LNCaP clone FGC (cell line): ENCODE measurements around the gene ZNF688.
A peak's percentile ranks its signal among the peaks of the same experiment; 100 is the strongest.

Source experiments
- DNase-seq: peaks from one replicate; pipeline ENCODE4 v3.0.0-alpha.2; 2011; ENCODE audit warnings: low read depth
- H3K4me3 ChIP-seq: 2 replicates; pipeline ENCODE4 v1.5.1; 2011; ENCODE audit warnings: mild to moderate bottlenecking, low read depth, low read length, control low read depth
- TF ChIP-seq, protein P1 (sequence below): IDR thresholded peaks from 2 replicates; pipeline ENCODE4 v1.5.1; 2012; ENCODE audit warnings: mild to moderate bottlenecking; ENCODE audit not compliant: control insufficient read depth, insufficient read depth; ENCODE audit errors: extremely low read depth

ZNF688 gene

DNA sequence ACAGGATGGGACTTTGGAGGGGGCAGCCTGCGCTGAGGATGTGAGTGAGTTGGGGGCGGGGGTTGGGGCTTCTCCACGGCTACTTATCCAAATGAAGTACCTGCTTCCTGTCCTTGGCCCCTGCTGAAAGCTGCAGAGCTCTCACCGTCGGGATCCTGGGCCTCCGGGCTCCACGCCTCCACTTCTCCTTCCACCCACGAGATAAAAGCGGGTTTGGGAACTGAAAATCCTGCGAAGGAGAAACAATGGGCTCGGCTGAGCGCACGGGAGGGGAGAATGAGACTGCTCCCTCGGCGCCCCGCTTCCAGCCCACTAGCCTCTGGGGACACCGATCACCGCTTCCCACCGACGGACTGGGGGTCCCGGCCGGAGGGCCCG lies 13.5 kb upstream of the ZNF688 start:
- DNase-seq, result no peak
- peak overlapping the region; percentile 66 for H3K4me3 ChIP-seq

DNA sequence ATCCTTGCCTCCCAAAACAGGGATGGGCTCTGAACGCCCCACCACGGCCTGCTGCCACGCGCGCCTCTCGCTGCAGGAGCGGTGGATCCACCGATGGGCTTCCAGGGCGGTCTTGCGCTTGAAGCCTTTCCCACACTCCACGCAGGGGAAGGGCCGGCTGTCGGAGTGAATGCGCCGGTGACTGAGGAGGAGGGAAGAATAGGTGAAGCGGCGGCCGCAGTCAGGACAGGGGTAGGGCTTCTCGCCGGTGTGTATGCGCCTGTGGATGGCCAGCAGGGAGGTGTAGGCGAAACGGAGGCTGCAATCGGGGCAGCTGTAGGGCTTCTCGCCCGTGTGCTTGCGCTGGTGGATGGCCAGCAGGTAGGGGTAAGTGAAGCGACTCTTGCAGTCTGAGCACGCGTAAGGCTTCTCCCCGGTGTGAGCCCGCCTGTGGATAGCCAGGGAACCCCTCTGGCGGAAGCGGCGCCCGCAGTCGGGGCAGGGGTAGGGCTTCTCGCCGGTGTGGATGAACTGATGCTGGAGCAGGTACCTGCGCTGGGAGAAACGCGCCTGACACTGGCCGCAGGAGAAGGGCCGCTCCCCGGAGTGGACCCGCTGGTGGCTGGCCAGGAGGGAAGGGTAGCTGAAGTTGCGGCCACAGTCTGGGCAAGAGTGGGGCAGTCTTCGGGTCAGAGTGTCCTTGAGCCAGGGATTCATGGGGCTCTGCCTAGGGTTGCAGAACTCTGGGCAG lies 11.3 kb upstream of the ZNF688 start:
- TF ChIP-seq, protein P1, sequence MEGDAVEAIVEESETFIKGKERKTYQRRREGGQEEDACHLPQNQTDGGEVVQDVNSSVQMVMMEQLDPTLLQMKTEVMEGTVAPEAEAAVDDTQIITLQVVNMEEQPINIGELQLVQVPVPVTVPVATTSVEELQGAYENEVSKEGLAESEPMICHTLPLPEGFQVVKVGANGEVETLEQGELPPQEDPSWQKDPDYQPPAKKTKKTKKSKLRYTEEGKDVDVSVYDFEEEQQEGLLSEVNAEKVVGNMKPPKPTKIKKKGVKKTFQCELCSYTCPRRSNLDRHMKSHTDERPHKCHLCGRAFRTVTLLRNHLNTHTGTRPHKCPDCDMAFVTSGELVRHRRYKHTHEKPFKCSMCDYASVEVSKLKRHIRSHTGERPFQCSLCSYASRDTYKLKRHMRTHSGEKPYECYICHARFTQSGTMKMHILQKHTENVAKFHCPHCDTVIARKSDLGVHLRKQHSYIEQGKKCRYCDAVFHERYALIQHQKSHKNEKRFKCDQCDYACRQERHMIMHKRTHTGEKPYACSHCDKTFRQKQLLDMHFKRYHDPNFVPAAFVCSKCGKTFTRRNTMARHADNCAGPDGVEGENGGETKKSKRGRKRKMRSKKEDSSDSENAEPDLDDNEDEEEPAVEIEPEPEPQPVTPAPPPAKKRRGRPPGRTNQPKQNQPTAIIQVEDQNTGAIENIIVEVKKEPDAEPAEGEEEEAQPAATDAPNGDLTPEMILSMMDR, result no peak
- no peak for DNase-seq
- H3K4me3 ChIP-seq, result no peak overlapping the region

More for the DNA sequence above, 13.5 kb upstream of the ZNF688 start:
- TF ChIP-seq, protein P1, result no peak

DNA sequence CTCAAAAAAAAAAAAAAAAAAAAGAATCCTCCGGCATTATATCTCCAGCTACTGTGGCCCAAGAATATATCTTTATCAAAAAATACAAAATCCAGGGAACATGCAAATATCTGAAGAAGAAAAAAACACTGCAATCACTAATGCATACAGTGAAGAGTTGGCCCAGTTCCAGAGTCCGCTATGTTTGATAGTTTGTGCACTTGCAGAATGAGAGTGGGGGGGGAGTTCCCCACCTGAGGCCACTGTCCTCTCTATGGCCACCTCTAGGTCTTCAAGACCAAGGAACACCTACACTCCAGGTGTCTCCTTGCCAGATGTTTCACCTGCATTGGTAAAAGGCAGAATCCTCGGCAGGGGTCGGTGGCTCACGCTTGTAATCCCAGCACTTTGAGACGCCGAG lies 9.9 kb upstream of the ZNF688 start:
- H3K4me3 ChIP-seq, result no peak overlapping the region
- DNase-seq, result no peak
- TF ChIP-seq, protein P1, result no peak

DNA sequence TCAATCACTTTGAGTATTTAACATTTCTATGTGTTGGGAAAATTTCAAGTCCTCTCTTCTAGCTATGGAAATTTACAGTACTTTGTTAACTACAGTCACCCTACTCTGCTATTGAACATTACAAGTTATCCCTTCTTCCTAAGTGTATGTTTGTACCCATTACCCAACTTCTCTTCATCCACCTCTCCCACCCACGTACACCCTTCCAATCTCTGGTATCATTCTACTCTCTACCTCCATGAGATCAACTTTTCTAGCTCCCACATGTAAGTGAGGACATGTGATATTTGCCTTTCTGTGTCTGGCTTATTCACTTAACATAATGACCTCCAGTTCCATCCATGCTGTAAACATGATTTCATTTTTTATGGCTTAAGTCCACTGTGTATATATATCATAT lies 3.2 kb upstream of the ZNF688 start:
- TF ChIP-seq, protein P1, result no peak
- no peak overlapping the region for H3K4me3 ChIP-seq
- no peak for DNase-seq

DNA sequence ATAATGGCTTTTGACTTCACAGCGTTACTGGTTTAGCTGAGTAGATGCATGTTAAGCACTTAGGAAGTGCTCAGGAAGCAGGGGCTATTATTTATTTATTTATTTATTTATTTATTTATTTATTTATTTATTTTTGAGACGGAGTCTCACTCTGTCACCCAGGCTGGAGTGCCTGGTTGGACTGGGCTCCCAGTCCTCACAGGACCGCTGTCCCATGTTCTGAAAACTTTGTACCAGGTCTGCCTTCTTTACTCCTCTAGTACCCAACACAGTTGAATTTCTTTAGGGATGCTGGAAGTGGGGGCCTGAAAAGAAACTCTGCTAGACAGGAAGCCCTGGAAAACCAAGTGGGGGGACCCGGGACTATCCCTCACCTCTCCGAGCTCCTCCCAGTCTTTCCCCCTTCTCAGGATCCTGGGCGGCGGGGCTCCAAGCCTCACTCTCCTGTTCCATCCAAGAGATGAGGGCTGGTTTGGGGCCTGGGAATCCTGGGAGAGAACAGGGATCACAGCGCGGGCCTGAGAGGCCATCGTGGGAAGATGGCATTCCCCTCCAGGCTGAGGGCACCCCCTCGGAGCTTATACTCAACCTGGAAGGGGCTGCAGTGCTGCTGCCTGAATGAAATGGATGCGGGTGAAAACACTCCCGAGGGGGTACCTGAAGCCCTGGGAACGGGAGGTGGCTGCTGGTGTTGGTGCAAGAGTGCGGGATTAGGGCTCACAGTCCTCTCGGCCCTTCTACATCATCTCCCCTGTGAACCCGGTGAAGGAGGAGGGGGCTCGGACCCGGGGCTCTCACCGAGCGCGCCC lies 674 bp downstream of the ZNF688 start:
- H3K4me3 ChIP-seq, result peak overlapping the region; percentile 79
- no peak for DNase-seq
- TF ChIP-seq, protein P1, result no peak

DNA sequence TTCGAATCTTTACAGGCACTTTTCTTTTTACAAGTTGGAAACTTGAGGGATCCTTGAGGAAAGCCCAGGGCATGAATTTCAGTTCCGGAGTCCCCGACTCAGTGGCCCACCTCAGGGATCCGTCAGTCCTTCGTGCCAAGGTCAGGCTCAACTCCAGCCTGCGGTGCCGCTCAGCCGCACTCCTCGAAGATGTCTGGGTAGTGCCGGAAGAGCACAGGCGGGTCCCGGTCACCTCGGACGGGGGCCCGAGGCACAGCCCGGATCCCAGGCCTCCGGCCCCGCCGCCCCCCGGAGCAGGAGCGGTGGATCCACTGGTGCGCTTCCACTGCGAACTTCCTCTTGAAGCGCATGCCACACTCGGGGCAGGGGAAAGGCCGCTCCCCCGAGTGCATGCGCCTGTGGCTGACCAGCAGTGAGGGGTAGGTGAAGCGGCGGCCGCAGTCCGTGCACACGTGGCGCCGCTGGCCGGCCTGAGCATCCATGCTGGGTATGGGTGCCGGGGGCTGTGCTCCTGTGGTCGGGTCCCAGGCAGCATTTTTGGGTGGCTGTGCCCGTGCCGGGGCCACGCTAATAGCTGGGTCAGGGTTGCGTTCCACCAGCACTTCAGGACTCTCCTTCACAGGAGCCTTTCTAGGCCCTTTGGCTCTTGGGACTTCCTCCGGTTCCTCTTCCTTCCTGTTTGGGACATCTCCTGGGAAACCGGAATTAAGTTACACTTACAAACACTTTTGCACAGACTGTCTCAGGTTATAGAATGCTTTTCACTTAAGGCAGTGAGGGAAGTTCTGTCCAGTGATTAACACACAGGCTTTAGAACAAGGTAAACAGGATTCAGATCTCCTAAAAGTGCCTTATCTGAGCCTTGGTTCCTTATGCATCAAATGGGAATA lies 1.5 kb downstream of the ZNF688 start:
- no peak for DNase-seq
- TF ChIP-seq, protein P1, result no peak

More for the DNA sequence above, 1.5 kb downstream of the ZNF688 start:
- no peak overlapping the region for H3K4me3 ChIP-seq
